Measurements from ENCODE around the gene FAM163B.

Gene FAM163B

GRCh38 chr9:133609311-133610098, at the start of gene FAM163B:
FAM163B (minus strand) TSS chr9:133609389; CDS start chr9:133580223, 29,166 bp downstream.
- Histone ChIP-seq H3K36me3 (ENCODE audit: control insufficient read depth in 2 of 2, insufficient read depth in 2 of 2, low read length in 2 of 2) (no peaks in the 10 kb centered on the region), H3K4me3 (ENCODE audit: low read length in 2 of 2) (no peak within 1 kb of the TSS), H3K27me3 (ENCODE audit: control insufficient read depth in 2 of 2, insufficient read depth in 2 of 2, low read length in 2 of 2) (peaks cover 11 to 15% of the 10 kb centered on the region in 2 donors), H3K9me3 (ENCODE audit: control insufficient read depth in 2 of 2, low read length in 2 of 2) (no peaks in the 10 kb centered on the region), H3K4me1 (ENCODE audit: control insufficient read depth in 2 of 2, insufficient read depth in 2 of 2, low read length in 2 of 2) (no peaks in the 10 kb centered on the region), H3K9ac (ENCODE audit: low read depth in 1 of 2, low read length in 2 of 2) (no peak within 1 kb of the TSS), H3K27ac (ENCODE audit: low read depth in 2 of 2, low read length in 2 of 2) (no peak within 1 kb of the TSS)

GRCh38 chr9:133657120-133657661, 48.0 kb upstream of the FAM163B start:
- H3K36me3 ChIP-seq (ENCODE audit: control insufficient read depth in 2 of 2, insufficient read depth in 2 of 2, low read length in 2 of 2) = no peaks in the 10 kb centered on the region
- no peak overlapping the region for H3K9ac ChIP-seq (ENCODE audit: low read depth in 1 of 2, low read length in 2 of 2)
- no peaks in the 10 kb centered on the region for H3K9me3 ChIP-seq (ENCODE audit: control insufficient read depth in 2 of 2, low read length in 2 of 2)
- H3K4me3 ChIP-seq (ENCODE audit: low read length in 2 of 2) = no peak overlapping the region
- H3K4me1 ChIP-seq (ENCODE audit: control insufficient read depth in 2 of 2, insufficient read depth in 2 of 2, low read length in 2 of 2) = peaks cover 5 to 12% of the 10 kb centered on the region in 2 donors
- peaks cover 4 to 16% of the 10 kb centered on the region in 2 donors for H3K27me3 ChIP-seq (ENCODE audit: control insufficient read depth in 2 of 2, insufficient read depth in 2 of 2, low read length in 2 of 2)
- no peak overlapping the region for H3K27ac ChIP-seq (ENCODE audit: low read depth in 2 of 2, low read length in 2 of 2)

- Histone ChIP-seq H3K27me3 (ENCODE audit: control insufficient read depth in 2 of 2, insufficient read depth in 2 of 2, low read length in 2 of 2) (peaks cover 4 to 16% of the 10 kb centered on the region in 2 donors), H3K36me3 (ENCODE audit: control insufficient read depth in 2 of 2, insufficient read depth in 2 of 2, low read length in 2 of 2) (no peaks in the 10 kb centered on the region), H3K27ac (ENCODE audit: low read depth in 2 of 2, low read length in 2 of 2) (no peak overlapping the region), H3K9ac (ENCODE audit: low read depth in 1 of 2, low read length in 2 of 2) (no peak overlapping the region), H3K9me3 (ENCODE audit: control insufficient read depth in 2 of 2, low read length in 2 of 2) (no peaks in the 10 kb centered on the region), H3K4me1 (ENCODE audit: control insufficient read depth in 2 of 2, insufficient read depth in 2 of 2, low read length in 2 of 2) (peaks cover 5 to 12% of the 10 kb centered on the region in 2 donors), H3K4me3 (ENCODE audit: low read length in 2 of 2) (no peak overlapping the region)
These were observed 47.3 kb upstream of the FAM163B start for GRCh38 chr9:133656211-133657119.

- no peak overlapping the region for H3K9ac ChIP-seq (ENCODE audit: low read depth in 1 of 2, low read length in 2 of 2)
- H3K27ac ChIP-seq (ENCODE audit: low read depth in 2 of 2, low read length in 2 of 2) = no peak overlapping the region
- H3K27me3 ChIP-seq (ENCODE audit: control insufficient read depth in 2 of 2, insufficient read depth in 2 of 2, low read length in 2 of 2) = peaks cover 4 to 16% of the 10 kb centered on the region in 2 donors
- H3K4me3 ChIP-seq (ENCODE audit: low read length in 2 of 2) = no peak overlapping the region
- H3K4me1 ChIP-seq (ENCODE audit: control insufficient read depth in 2 of 2, insufficient read depth in 2 of 2, low read length in 2 of 2) = peaks cover 5 to 12% of the 10 kb centered on the region in 2 donors
- H3K9me3 ChIP-seq (ENCODE audit: control insufficient read depth in 2 of 2, low read length in 2 of 2) = no peaks in the 10 kb centered on the region
- no peaks in the 10 kb centered on the region for H3K36me3 ChIP-seq (ENCODE audit: control insufficient read depth in 2 of 2, insufficient read depth in 2 of 2, low read length in 2 of 2)
These were observed 46.5 kb upstream of the FAM163B start for GRCh38 chr9:133655701-133656100.

- Histone ChIP-seq H3K4me1 (ENCODE audit: control insufficient read depth in 2 of 2, insufficient read depth in 2 of 2, low read length in 2 of 2) (peaks cover 5 to 12% of the 10 kb centered on the region in 2 donors), H3K27ac (ENCODE audit: low read depth in 2 of 2, low read length in 2 of 2) (no peak overlapping the region), H3K9me3 (ENCODE audit: control insufficient read depth in 2 of 2, low read length in 2 of 2) (no peaks in the 10 kb centered on the region), H3K4me3 (ENCODE audit: low read length in 2 of 2) (no peak overlapping the region), H3K9ac (ENCODE audit: low read depth in 1 of 2, low read length in 2 of 2) (no peak overlapping the region), H3K27me3 (ENCODE audit: control insufficient read depth in 2 of 2, insufficient read depth in 2 of 2, low read length in 2 of 2) (peaks cover 4 to 14% of the 10 kb centered on the region in 2 donors), H3K36me3 (ENCODE audit: control insufficient read depth in 2 of 2, insufficient read depth in 2 of 2, low read length in 2 of 2) (no peaks in the 10 kb centered on the region)
These were observed 45.8 kb upstream of the FAM163B start for GRCh38 chr9:133654736-133655657.

- H3K27me3 ChIP-seq (ENCODE audit: control insufficient read depth in 2 of 2, insufficient read depth in 2 of 2, low read length in 2 of 2) = peaks cover 4 to 9% of the 10 kb centered on the region in 2 donors
- no peak overlapping the region for H3K9ac ChIP-seq (ENCODE audit: low read depth in 1 of 2, low read length in 2 of 2)
These were observed 44.4 kb upstream of the FAM163B start for GRCh38 chr9:133653638-133654037.

GRCh38 chr9:133650026-133650425, 40.8 kb upstream of the FAM163B start:
- Histone ChIP-seq H3K27me3 (ENCODE audit: control insufficient read depth in 2 of 2, insufficient read depth in 2 of 2, low read length in 2 of 2) (peaks cover 4% of the 10 kb centered on the region in 2 donors), H3K36me3 (ENCODE audit: control insufficient read depth in 2 of 2, insufficient read depth in 2 of 2, low read length in 2 of 2) (no peaks in the 10 kb centered on the region), H3K4me1 (ENCODE audit: control insufficient read depth in 2 of 2, insufficient read depth in 2 of 2, low read length in 2 of 2) (no peaks in the 10 kb centered on the region), H3K27ac (ENCODE audit: low read depth in 2 of 2, low read length in 2 of 2) (no peak overlapping the region), H3K4me3 (ENCODE audit: low read length in 2 of 2) (no peak overlapping the region), H3K9ac (ENCODE audit: low read depth in 1 of 2, low read length in 2 of 2) (no peak overlapping the region), H3K9me3 (ENCODE audit: control insufficient read depth in 2 of 2, low read length in 2 of 2) (no peaks in the 10 kb centered on the region)

More at GRCh38 chr9:133653638-133654037, 44.4 kb upstream of the FAM163B start:
- no peak overlapping the region for H3K4me3 ChIP-seq (ENCODE audit: low read length in 2 of 2)
- H3K36me3 ChIP-seq (ENCODE audit: control insufficient read depth in 2 of 2, insufficient read depth in 2 of 2, low read length in 2 of 2) = no peaks in the 10 kb centered on the region
- H3K9me3 ChIP-seq (ENCODE audit: control insufficient read depth in 2 of 2, low read length in 2 of 2) = no peaks in the 10 kb centered on the region
- H3K4me1 ChIP-seq (ENCODE audit: control insufficient read depth in 2 of 2, insufficient read depth in 2 of 2, low read length in 2 of 2) = peaks cover 4 to 5% of the 10 kb centered on the region in 2 donors
- no peak overlapping the region for H3K27ac ChIP-seq (ENCODE audit: low read depth in 2 of 2, low read length in 2 of 2)

GRCh38 chr9:133649194-133649593, 40.0 kb upstream of the FAM163B start:
- Histone ChIP-seq H3K4me3 (ENCODE audit: low read length in 2 of 2) (no peak overlapping the region), H3K27me3 (ENCODE audit: control insufficient read depth in 2 of 2, insufficient read depth in 2 of 2, low read length in 2 of 2) (peaks cover 4% of the 10 kb centered on the region in 2 donors), H3K9ac (ENCODE audit: low read depth in 1 of 2, low read length in 2 of 2) (no peak overlapping the region), H3K36me3 (ENCODE audit: control insufficient read depth in 2 of 2, insufficient read depth in 2 of 2, low read length in 2 of 2) (no peaks in the 10 kb centered on the region), H3K27ac (ENCODE audit: low read depth in 2 of 2, low read length in 2 of 2) (no peak overlapping the region), H3K4me1 (ENCODE audit: control insufficient read depth in 2 of 2, insufficient read depth in 2 of 2, low read length in 2 of 2) (no peaks in the 10 kb centered on the region), H3K9me3 (ENCODE audit: control insufficient read depth in 2 of 2, low read length in 2 of 2) (no peaks in the 10 kb centered on the region)

- Histone ChIP-seq H3K36me3 (ENCODE audit: control insufficient read depth in 2 of 2, insufficient read depth in 2 of 2, low read length in 2 of 2) (no peaks in the 10 kb centered on the region), H3K4me1 (ENCODE audit: control insufficient read depth in 2 of 2, insufficient read depth in 2 of 2, low read length in 2 of 2) (no peaks in the 10 kb centered on the region), H3K9me3 (ENCODE audit: control insufficient read depth in 2 of 2, low read length in 2 of 2) (no peaks in the 10 kb centered on the region), H3K27me3 (ENCODE audit: control insufficient read depth in 2 of 2, insufficient read depth in 2 of 2, low read length in 2 of 2) (peaks cover 2 to 4% of the 10 kb centered on the region in 2 donors), H3K4me3 (ENCODE audit: low read length in 2 of 2) (no peak overlapping the region), H3K27ac (ENCODE audit: low read depth in 2 of 2, low read length in 2 of 2) (no peak overlapping the region), H3K9ac (ENCODE audit: low read depth in 1 of 2, low read length in 2 of 2) (no peak overlapping the region)
These were observed 38.7 kb upstream of the FAM163B start for GRCh38 chr9:133647765-133648469.
